Measurements from ENCODE around the gene PDE4D. TPM values are rescaled to one million over a fixed set of nuclear protein-coding genes. Genes with fewer than 3 reads are reported as not detected.
"Not testable (repeated sequence)": the region's sequence is repeated elsewhere in the genome, so short reads cannot be mapped to it uniquely, and the experiment has no call there.

Gene PDE4D
- total RNA-seq, 4 donors from 2014 or later: 6.0 to 36.2 (median 10.0) TPM

DNA sequence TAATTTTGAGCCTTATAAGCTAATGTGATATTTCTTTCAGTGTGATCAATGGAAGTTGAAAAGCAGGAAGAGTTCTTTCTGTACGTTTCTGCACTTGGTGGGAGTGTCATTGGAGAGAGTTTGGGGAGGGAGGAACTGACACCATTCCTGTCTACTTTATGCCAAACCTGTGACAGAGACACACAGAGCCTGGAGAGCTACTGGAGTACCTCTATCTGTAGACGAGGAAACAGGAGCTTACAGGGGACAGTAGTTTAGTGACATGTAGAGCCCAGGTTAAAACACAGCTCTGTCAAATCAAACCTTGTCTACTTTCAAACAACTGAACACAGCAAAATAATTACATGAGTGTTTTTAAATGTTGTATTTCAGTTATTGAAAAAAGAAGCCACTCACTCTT is 103.6 kb downstream of the PDE4D start:
- H3K27ac ChIP-seq: peak overlapping the region in 3 of 4 donors; percentile 53 to 68 (median 67)
- TF ChIP-seq CTCF (IDR thresholded peaks at IDR 0.05): no peak
- no peak for TF ChIP-seq POLR2A (IDR thresholded peaks at IDR 0.05)
- peaks cover 0 to 70% (median 8%) of the 10 kb centered on the region in 3 donors for H3K4me1 ChIP-seq
- intact Hi-C loops (cut with DNase I): no loop called here
- DNase-seq: no peak
- H3K36me3 ChIP-seq: no peaks in the 10 kb centered on the region
- WGBS, 2 donors: 51% methylated on average over 2 of the region's 2 CpGs
- no peaks in the 10 kb centered on the region for H3K9me3 ChIP-seq
- no peaks in the 10 kb centered on the region for H3K27me3 ChIP-seq
- H3K4me3 ChIP-seq: peak overlapping the region in 1 of 4 donors; percentile 38

DNA sequence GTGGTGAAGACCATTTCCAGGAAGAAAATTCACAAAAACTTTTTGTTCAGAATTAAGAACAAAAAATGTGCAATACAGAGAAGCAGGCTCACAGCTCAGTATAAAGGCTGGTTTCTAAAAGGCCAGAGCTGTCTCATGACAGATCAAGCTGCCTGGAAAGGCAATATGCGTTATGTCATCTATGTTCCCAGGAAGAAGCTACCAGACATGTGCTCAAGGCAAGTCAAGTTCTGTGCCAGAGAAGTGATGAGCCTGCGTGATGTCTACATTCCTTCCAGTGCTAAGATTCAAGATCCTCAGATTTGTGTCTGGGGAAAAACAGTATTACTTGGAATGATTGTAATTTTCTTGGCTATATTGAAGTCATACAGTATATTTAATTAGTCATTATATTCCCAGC is 104.3 kb downstream of the PDE4D start:
- intact Hi-C loops (cut with DNase I): no loop called here
- no peak for DNase-seq
- Histone ChIP-seq H3K4me1 (peaks cover 0 to 72% (median 8%) of the 10 kb centered on the region in 3 donors), H3K36me3 (no peaks in the 10 kb centered on the region), H3K27me3 (no peaks in the 10 kb centered on the region), H3K27ac (peak overlapping the region in 1 of 4 donors; percentile 67), H3K9me3 (no peaks in the 10 kb centered on the region), H3K4me3 (no peak overlapping the region)
- WGBS, 2 donors: 79 to 80% methylated on average over 2 of the region's 2 CpGs
- TF ChIP-seq POLR2A (IDR thresholded peaks at IDR 0.05) (no peak), CTCF (IDR thresholded peaks at IDR 0.05) (no peak)

- 20 to 49% methylated on average over 5 to 6 of the region's 6 CpGs for WGBS, 2 donors
- TF ChIP-seq CTCF (IDR thresholded peaks at IDR 0.05) (no peak), POLR2A (IDR thresholded peaks at IDR 0.05) (no peak)
- DNase-seq: no peak
Observed at GRCh38 chr5:59786334-59786805, 107.2 kb downstream of the PDE4D start.

DNA sequence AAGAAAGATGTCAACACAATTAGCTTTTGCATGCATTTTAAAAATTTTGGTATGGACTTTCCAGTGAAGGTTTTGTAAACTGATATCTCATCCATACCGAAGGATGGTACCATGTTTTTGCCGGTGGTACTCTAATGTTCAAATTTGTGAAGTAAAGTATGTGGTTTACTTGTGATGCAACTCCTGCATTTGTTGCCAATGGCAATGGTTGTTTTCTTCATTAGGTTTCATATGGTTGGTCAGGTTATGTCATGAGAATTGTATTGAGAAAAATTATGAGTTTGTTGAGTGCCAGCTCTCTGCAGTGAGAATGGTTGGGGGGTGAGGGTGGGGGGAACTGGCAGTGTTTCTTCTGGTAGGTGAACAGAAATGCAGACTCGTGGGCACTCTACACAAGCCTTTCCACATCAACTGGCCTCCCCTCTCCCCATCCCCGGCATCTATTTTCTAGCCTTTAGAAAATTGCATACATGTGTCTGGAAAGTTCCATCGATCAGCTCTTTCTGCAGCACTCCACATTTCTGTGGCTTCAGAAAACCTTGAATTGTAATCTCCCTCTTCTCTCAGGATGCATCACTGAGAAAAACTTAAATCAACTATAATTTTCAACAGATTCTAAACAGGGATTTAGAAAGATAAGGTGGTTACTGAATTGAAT is 107.7 kb downstream of the PDE4D start:
- intact Hi-C loops (cut with DNase I): no loop called here
- Histone ChIP-seq H3K27ac (peak overlapping the region in 2 of 4 donors; percentile 9 to 16), H3K36me3 (no peaks in the 10 kb centered on the region), H3K4me3 (no peak overlapping the region), H3K9me3 (no peaks in the 10 kb centered on the region), H3K4me1 (peaks cover 0 to 44% (median 6%) of the 10 kb centered on the region in 3 donors), H3K27me3 (no peaks in the 10 kb centered on the region)
- no peak for DNase-seq
- WGBS, 2 donors: 67 to 87% methylated on average over 5 of the region's 5 CpGs
- no peak for TF ChIP-seq CTCF (IDR thresholded peaks at IDR 0.05)
- TF ChIP-seq POLR2A (IDR thresholded peaks at IDR 0.05): no peak

More at GRCh38 chr5:59786334-59786805, 107.2 kb downstream of the PDE4D start:
- peaks cover 0 to 50% (median 7%) of the 10 kb centered on the region in 3 donors for H3K4me1 ChIP-seq
- H3K27ac ChIP-seq: peak overlapping the region in 2 of 4 donors; percentile 9 to 16
- H3K27me3 ChIP-seq: no peaks in the 10 kb centered on the region
- H3K4me3 ChIP-seq: no peak overlapping the region
- H3K36me3 ChIP-seq: no peaks in the 10 kb centered on the region
- intact Hi-C loops (cut with DNase I): no loop called here
- no peaks in the 10 kb centered on the region for H3K9me3 ChIP-seq

DNA sequence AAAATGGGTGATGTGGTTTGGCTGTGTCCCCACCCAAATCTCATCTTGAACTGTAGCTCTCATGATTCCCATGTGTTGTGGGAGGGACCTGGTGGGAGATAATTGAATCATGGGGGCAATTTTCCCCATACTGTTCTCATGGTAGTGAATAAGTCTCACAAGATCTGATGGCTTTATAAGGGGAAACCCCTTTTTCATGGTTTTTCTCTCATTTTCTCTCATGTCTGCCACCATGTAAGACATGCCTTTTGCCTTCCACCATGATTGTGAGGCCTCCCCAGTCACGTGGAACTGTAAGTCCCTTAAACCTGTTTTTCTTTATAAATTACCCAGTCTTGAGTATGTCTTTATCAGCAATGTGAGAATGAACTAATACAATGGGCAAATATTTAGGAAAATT is 108.8 kb downstream of the PDE4D start:
- DNase-seq; H3K4me3 ChIP-seq; H3K27me3 ChIP-seq; intact Hi-C loops (cut with DNase I); H3K27ac ChIP-seq; H3K9me3 ChIP-seq; H3K36me3 ChIP-seq: not testable (repeated sequence)
- 76 to 81% methylated on average over 1 of the region's 1 CpG for WGBS, 2 donors
- peaks cover 0 to 33% (median 6%) of the 10 kb centered on the region in 3 donors for H3K4me1 ChIP-seq

All from esophagus squamous epithelium (tissue), 5 donors.